NCI-H1694 (cell line): ENCODE measurements around the gene FCER1G.

ENCODE experiments used
- DNase-seq: peaks from one replicate; lab custom pipeline; 2025; lab: John Stamatoyannopoulos, UW

FCER1G gene

DNA sequence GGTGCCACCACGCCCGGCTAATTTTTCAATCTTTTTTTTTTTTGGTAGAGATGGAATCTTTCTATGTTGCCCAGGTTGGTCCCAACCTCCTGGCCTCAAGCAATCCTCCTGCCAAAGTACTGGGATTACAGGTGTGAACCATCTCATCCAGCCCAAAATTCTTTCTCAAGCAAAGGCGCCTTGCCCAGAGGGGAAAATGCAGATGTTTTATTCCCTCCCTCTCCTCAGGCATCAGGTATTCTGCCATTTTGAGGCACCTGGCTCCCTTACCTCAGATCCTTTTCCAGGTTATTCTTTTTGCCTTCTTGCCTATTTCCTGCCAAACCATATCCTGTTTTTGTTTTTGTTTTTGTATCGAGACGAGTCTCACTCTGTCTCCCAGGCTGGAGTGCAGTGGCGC lies 26.7 kb upstream of the FCER1G start:
- DNase-seq, result no peak

DNA sequence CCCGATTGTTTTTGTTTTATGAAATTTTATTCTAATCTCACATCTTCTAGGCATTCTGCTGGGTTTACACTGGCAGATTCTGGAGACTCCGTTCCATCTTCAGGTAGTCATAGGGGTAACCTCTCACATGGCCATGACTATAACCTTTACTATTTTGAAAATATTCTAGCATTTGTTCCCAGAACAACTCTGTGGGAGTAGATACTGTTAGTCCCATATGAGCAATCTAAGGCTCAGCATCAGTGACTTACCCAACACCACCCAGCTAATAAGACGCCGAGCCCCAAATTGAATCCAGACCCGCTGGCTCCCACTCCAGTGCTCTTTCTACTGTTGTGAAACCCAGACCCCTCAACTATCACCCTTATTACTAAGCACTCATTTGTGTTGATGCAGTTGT lies 26.1 kb upstream of the FCER1G start:
- no peak for DNase-seq

DNA sequence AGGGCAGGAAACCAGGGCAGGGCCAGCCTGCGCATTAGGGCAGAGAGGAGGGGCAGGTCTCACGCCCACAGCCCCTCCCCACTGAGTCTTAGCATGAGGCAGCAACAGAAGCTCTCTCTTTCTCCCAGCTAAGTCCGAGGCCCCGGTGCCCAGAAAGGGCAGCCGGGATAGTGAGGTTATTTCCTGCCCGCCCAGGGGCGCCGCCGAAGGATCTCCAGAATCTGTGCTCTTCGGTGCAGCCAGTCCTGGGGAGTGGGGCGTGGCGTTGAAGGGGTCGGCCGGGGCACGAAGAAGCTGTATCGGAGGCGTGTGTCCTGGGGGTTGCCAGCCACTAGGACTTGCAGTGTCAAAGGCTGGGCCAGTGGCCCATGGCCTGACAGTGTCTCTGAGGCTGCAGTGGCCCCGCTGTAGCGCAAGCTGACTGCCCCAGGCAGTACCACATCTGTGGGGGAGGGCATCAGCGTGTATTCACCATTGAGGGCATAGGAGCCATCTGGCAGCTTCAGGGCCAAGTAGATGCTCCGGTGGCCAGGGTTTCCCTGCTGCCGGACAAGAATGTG lies 24.1 kb upstream of the FCER1G start:
- DNase-seq, result no peak

DNA sequence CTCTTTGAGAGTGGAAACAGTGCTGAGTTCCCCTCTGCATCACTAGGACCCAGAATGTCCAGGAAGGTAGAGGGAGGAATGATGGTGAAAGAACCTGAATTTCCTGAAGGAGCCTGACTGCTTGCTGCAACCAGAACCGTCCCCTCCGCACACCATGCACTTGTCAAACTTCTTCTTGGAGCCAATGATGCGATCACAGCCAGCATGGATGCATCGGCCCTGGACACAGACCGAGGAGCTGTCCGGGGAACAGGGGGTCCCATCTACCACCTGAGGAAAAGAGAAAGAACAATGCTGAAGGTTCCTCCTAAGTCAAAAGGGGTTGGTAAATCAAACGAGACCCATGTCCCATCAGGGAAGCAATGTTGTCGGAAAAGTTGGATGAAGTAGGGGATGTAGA lies 23.1 kb upstream of the FCER1G start:
- DNase-seq, result no peak

DNA sequence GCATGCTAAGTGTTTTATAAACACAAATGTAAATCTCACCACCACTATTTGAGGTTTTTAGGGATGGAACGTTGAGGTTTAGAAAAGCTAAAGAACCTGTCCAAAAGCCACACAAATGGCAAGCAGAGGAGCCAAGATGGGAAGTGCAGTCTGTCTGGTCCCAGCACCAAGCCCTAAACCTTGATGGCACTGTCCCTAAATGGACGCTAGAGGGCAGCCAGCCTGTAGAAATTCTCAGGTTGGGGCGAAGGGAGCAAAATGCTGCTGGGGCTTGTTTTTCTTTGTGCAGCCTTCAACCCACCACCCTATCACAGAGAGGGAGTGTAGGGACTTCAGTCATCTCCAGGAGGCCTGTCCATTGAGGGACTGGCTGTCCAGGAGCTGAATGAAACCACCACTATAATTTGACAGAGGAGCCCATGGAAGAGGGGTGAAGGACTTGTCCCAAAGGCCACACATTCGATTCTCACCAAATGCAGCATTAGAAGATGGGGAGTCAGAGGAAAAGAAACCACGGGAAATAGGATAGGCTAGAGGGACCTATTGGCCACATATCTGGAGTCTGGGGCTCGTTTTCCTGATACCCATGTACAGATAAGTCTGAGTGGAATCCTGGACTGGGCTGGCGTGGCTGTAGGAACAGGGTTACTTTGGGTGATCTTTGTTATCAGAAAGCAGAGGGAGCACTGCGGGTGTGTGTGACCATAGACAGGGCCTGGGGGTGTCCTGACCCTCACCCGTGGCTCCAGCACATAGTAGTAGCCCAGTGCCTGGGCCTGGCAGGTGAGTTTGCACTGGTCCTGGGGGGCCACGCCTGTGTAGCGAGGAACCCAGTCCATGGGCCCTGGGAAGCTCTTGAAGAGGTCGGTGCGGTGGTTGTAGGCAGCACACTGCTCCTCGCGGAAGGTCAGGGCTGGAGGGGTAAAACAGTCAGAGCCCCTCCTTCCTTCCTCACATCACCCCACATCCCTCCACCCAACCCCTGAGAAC lies 22.3 kb upstream of the FCER1G start:
- DNase-seq, result peak; percentile 66

DNA sequence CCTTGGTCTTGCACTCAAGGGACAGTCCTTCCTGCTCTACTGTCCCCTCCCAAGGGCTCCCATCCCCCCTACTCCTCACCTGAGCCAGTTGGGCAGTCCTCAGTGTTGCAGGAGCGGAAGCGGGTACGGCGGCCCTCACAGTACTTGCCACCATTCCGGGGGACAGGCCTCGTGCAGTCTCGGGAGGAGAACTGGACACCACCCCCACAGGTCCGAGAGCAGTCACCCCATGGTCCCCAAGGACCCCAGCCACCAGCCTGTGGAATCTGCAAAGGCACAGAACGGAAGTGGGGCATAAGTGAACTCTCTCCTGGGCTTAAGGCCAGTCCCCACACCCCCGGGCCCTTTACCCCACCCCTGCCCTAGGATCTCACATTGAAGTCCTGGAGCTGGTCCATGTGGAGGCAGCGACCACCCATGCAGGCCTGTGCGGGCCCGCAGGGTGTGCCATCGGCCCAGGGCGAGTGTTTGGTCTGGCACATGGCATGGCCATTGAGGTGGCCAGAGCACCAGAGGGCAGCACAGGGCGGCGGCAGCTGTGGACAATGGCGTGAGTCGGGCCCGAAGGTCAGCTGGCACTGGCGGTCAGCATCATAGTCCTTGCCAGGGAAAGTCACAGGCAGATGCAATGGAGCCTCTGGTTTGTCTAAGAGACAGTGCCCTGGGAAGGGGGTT lies 21.4 kb upstream of the FCER1G start:
- no peak for DNase-seq

DNA sequence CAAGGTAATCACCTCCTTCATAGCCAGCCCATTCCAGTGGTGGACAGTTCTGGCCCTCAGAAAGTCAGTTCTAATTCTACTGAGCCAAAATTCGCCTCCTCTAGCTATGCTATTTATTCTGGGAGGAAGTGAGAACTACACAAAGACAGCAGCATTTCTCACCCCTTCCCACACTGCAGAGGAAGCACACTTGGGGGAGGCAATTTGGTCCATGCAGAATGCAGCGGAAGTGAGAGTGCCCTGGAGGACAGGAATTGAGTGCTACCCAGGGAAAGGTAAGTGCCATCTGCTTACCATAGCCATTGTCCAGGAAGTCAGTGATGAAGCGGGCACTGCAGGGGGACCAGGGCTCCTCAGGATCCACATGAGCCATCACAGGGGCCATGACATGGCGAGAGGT lies 19.9 kb upstream of the FCER1G start:
- DNase-seq, result no peak

DNA sequence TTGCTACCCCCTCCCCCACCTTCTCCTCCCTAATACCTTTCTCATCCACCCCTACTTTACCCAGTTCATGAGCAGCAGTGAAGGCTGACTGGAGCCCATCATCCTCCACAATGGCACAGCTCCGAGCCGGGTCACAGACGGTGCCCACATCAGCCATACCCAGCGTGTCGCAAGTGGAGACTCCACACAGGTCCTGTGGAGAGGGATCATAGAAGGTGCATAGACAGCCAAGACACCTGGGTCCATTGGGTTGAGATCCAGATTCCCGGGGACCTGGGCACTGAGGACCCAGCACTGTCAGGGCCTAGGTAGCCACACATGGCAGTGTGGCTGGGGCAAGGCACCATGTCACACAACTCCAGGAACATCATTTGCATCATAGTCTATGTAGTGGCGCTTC lies 19.0 kb upstream of the FCER1G start:
- no peak for DNase-seq

DNA sequence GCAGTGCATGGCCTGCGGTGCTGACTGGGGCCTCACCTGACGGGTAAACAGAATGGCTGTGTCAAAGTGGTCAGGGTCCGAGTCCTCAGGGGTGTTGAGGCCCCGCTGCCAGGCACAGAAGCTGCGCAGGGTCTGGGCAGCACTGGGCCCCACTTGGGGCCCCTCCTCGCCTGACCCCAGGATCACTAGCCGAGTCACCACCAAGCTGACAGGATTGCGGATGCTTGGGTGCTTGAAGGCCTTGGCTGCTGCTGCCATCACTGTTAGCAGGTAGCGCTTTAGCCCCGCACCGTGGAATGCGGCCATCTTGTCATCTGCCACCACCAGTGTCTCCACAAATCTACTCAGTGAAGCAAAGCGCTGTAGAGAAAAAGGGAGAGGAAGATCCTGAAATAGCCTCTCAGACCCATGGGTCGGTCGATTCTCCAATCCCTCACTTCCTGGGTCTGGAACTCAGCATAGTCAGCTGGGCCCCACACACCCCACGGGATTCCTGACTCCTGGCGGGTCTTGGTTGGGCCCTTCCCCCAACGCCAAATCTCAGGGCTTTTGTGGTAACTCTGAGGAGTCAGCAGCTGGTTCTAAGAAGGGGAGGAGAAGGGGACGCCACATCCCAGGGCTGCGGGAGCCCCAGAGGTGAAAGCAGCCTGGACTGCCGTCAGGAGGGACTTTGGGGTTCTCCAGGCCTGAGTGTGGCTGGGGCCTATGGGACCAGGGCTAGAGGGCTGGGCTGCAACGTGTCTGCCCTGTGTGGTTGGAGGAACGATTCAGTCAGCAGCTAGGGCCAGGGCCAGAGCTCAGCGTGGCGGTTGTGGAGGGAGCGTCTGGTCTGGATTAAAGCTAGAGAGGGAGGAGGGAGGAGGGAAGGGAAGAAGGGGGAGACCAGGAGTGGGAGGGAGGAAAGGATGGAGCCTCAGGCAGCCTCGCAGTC lies 18.3 kb upstream of the FCER1G start:
- no peak for DNase-seq

DNA sequence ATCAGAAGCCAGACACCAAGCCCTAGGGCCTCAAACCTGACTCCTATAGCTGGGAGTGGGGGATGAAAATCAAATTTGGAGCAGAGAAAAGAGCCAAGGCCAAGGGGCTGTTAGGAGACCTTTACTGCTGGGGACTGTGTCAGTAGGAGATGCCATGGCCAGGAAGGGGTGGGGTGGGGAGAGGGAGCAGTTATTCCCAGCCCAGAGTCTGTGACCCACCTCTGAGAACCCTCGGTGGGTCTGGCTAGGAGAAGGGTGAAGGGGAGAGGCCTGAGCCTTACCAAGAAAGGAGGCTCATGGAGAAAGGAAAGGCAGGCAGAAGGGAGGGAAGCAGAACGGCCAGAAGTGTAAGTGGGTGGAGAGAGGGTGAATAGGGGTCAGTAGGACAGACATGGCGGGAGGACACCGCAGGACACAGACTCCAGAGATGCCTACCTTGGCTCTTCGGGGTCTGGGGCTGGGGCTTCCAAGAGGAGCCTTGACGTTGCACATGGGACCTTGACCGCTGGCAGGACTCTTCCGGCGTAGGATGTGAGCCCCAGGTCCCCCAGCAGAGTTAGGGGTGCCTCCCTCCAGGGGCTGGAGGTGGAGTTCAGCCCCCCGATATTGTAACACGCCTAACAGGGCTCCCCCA lies 17.4 kb upstream of the FCER1G start:
- DNase-seq, result no peak

DNA sequence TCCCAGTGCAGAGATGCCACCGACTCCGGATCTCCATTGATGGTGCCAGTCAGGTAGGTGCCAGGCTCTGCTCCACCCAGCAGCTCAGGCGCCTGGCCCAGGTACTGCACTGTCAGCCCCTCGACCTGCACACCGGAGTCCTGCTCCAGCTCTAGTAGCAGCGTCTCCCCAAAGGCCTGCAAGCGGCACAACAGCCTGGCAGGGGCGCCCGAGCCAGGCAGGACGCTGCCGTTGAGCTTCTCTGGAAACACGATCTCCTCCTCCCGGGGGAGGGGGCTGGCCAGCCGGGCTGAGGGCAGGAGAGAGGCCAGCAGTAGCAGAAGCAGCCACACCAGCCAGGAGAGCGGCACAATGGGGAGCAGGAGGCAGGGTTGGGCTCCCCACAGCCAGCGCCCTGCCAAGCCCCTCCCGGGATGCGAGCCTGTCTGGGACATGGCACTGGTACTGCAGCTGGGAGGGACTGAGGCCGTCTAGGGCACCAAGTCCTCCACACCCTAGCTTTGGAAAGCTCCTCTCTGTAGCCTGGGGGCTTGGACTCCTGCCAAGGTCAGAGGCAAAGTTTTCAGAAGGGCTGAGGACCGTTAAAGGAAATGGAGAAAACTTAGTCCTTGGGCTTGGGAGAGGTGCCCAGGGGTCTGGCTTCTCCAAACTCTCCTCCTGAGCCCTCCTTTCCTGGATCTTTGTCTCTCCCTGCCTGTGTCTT lies 16.8 kb upstream of the FCER1G start:
- DNase-seq, result no peak

DNA sequence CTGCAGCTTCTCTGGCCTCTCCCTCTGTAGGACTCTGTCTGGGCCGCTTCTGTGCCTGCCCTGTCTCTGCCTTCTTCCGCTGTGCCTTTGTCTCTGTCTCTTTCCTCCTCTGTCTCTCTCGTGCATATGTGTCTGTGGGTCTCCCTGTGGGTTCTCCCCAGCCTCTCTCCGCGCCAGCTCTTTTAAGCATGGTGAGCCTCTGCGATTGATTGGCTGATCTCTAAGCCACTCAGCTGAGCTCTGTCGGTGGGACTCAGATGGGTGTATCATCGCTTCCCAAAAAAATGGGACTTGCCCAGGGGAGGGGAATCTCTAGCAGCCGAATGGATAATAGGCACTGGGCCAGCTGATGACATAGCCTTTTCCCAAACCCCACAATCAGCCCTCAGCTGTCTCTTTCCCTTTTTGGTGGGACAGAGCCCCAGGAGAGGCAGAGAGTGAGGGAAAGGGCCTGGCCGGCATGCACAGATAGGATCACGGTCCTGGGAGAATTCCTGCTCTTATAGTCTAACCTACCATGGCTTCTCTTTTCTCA lies 16.1 kb upstream of the FCER1G start, which contains the start of gene ADAMTS4:
Gene ADAMTS4, minus strand, starts transcription at position 158 of the 535 bp plus-strand sequence. CDS start 427 bp downstream, outside the sequence.
- DNase-seq, result peak; percentile 98

DNA sequence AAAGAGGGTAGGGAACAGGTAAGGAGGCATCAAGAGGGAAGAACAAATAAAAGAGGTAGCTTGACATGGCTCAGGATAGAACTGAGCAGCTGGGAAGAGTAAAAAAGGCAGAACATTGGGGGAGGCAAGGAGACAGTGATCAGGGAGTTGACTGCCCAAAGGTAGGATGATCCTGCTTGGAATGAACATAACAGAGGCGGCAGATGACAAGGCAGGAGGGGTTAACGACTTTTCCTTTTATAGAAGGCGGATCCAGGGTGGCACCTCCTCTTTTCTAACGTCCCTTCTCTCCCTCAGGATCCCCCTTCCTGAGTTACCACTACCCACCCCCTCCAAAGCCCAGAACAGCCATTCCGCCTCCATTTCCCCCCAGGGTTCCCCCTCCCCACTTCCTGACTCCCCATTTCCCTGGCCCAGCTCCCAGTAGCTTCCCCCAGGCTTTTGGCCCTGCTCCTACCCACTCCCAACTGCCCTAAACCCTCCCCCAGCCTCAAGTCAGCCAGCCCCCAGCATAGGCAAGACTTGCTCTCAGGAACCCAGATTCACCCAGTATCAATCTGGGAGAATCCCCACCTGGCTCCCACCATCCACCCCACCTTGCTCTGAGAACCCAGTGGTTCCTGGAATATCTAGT lies 15.5 kb upstream of the FCER1G start:
- DNase-seq, result no peak

DNA sequence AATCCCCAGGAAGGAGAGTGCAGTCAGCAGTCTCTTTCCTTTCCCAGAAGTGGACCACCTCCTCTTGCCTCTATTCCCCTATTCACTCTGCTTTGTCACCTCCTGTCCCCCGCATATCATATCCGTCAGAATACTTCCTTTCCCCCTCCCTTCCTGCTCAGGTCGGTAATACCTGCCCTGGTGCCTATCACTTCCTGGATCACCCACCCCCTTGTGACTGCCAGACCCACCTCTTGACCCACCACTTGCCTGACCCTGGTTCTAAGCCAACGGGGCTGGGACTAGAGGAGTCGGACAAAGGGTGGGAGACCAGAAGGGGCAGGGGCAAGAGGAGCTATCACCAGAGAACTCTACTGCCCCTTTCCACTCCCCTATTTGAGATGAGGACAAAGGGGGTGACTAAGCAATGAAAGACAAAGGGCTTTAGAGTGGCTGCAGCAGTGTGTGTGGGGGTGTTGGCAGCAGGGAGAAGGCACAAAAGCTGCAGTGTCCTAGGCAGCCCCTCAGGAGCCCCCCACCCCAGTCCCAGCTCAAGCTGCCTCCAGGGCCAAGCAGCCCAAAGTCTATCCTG lies 14.6 kb upstream of the FCER1G start:
- DNase-seq, result no peak

DNA sequence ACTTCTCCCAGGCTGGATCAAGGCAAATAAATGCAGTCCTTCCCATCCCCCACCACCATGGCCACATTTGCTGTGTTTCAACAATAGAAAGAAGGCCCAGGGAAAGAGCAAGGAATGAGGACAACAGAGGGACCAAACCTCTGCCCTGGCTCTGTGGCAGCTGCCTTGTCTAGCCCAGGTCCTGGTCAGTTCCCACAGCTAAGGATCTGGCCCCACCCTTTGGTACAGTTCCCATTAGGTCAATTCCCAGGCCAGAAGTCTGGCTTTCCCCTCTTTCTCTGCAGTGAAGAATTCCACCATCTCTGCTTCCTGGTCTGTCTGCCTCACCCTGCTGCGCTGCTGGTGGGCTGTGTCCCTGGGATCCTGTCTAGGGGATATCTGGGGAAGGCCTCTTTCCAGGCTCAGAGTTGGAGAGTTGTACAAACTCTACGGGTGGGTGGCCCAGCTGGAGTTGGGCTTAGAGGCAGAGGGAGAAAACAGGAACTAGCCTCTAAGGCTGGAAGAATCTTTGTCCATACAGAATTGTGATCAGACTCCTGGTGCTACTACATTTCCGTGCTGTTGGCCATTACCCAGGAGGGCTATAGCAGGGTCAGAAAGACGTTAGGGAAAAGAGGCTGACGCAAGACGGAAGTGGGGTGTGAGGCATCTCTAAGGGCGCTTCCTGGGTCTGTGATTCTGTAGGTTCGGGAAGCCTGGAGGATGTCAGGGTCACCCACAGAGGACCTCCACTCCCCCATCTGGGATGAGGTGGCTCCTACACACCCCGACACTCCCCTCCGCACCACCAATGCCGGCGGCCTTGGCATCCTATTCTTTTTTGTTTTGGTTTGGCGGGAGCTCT lies 13.9 kb upstream of the FCER1G start:
- DNase-seq, result no peak

DNA sequence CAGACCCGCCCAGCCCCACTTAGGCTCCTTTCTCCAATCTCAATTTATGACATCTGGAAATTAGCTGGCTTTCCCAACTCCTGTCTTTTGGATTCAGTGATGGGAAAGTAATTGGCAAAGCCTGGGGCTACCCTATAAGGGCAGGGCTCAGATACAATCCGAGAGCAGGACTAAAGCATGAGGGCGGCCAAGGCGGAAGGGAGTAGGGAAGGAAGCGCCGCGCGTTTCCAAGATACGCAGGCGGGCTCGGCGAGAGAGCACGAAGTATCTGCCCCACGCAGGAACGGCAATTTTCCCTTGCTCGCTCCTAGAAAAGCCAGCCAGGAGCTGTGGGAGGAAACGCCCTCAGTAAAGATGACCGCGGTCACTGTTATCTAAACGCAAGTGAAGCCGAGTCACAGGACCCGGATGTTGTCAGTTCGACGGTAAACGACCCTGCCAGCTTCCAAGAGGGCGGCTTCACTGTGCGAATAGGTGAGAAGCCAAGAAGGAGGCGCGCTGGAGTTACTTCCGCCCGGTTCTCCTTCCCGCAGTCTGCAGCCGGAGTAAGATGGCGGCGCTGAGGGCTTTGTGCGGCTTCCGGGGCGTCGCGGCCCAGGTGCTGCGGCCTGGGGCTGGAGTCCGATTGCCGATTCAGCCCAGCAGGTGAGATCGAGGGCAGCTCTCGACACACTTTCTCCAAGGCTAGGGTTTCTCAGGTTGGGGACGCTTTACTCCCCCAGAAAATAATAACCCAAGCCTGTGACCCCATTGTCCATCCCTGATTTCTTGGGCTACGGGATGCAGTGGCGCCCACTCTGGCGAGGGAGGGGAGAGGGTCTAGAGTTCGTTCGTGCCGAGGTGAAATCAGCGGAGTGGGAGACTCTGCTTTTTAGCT lies 13.0 kb upstream of the FCER1G start, which contains the start of gene NDUFS2:
Gene NDUFS2, plus strand, starts transcription at position 532 of the 877 bp plus-strand sequence. Its CDS starts 19 bp downstream, at position 551.
- peak; percentile 99 for DNase-seq

DNA sequence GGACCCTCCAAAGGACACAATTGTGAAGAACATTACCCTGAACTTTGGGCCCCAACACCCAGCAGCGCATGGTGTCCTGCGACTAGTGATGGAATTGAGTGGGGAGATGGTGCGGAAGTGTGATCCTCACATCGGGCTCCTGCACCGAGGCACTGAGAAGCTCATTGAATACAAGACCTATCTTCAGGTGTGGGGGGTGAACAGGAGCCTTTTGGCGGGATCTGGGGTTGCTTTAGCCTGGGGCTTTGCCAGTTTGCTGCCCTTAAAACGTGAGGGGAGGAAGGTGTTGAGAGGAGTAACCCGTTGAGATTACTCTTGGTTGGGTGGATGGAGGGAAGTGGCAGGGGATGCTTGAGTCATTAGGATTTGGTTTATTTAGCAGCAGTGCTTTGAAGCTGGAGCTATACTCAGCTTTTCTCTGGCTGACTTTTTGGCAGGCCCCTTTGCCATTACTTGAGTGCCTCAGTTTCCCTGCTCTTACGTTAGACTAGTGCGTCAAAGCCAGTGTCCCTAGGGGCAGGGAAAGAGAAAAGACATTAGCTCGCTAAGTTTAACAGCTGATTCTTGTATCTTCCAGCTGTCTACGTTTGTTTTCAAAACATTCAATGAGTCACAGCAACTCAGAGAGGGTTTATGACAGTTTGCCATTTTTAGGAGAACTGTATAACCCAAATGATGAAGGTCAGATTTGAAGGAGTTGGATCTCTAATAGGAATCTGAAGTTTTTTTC lies 8.5 kb upstream of the FCER1G start:
- DNase-seq, result no peak
